SU-DHL-6 (cell line): ENCODE results near the gene ZNF175.

ENCODE experiments used
- EZH2phosphoT487 ChIP-seq: fragments of 200-600 bp; sonication (generic), shearing (Covaris generic); conservative IDR thresholded peaks from 2 replicates; pipeline ENCODE4 v1.6.1; 2018; ENCODE audit warnings: mild to moderate bottlenecking, antibody characterized with exemption, low read length, moderate library complexity, mixed read lengths
- TF ChIP-seq, protein P1 (sequence below): fragments of 200-600 bp; sonication (generic); IDR thresholded peaks from one replicate; pipeline ENCODE4 v1.5.1; 2017; ENCODE audit warnings: antibody characterized with exemption, mild to moderate bottlenecking, low read length, moderate library complexity; ENCODE audit not compliant: insufficient read depth, poor library complexity, severe bottlenecking

- TF ChIP-seq, protein P1, sequence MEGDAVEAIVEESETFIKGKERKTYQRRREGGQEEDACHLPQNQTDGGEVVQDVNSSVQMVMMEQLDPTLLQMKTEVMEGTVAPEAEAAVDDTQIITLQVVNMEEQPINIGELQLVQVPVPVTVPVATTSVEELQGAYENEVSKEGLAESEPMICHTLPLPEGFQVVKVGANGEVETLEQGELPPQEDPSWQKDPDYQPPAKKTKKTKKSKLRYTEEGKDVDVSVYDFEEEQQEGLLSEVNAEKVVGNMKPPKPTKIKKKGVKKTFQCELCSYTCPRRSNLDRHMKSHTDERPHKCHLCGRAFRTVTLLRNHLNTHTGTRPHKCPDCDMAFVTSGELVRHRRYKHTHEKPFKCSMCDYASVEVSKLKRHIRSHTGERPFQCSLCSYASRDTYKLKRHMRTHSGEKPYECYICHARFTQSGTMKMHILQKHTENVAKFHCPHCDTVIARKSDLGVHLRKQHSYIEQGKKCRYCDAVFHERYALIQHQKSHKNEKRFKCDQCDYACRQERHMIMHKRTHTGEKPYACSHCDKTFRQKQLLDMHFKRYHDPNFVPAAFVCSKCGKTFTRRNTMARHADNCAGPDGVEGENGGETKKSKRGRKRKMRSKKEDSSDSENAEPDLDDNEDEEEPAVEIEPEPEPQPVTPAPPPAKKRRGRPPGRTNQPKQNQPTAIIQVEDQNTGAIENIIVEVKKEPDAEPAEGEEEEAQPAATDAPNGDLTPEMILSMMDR = no peak
- TF ChIP-seq EZH2phosphoT487 = no peak
Observed at GRCh38 chr19:51548213-51548651, 22.9 kb upstream of the ZNF175 start.
